Karpas-422 (cell line): Measurements from ENCODE around the gene GSN. TPM values are rescaled to one million over a fixed set of nuclear protein-coding genes. Genes with fewer than 3 reads are reported as not detected.

Experiments
- DNase-seq: peaks from one replicate; pipeline ENCODE4 v3.0.0-alpha.2; 2015
- H2AFZ ChIP-seq: fragments of 200-600 bp; sonication (generic); 2 replicates; pipeline ENCODE4 v1.6.1; 2014; ENCODE audit warnings: antibody characterized with exemption, low read length, mixed read lengths
- H3K27ac ChIP-seq: fragments of 200-600 bp; sonication (generic); 2 replicates; pipeline ENCODE4 v1.5.1; 2014; ENCODE audit warnings: mild to moderate bottlenecking, low read length, moderate library complexity
- H3K27me3 ChIP-seq: fragments of 200-600 bp; sonication (generic); 2 replicates; pipeline ENCODE4 v1.6.1; 2014; ENCODE audit warnings: low read length, mixed read lengths
- H3K36me3 ChIP-seq: fragments of 200-600 bp; sonication (generic); 2 replicates; pipeline ENCODE4 v1.6.1; 2014; ENCODE audit warnings: low read length, mixed read lengths; ENCODE audit not compliant: insufficient read depth
- H3K4me1 ChIP-seq: fragments of 200-600 bp; sonication (generic); 2 replicates; pipeline ENCODE4 v1.6.1; 2014; ENCODE audit warnings: mild to moderate bottlenecking, low read length, mixed read lengths
- H3K4me2 ChIP-seq: fragments of 200-600 bp; sonication (generic); 2 replicates; pipeline ENCODE4 v1.6.1; 2014; ENCODE audit warnings: low read length, low read depth, mild to moderate bottlenecking; ENCODE audit not compliant: poor library complexity, severe bottlenecking
- H3K4me3 ChIP-seq: fragments of 200-600 bp; sonication (generic); 2 replicates; pipeline ENCODE4 v1.5.1; 2014; ENCODE audit warnings: mild to moderate bottlenecking, antibody characterized with exemption, low read length, mixed read lengths
- H3K79me2 ChIP-seq: fragments of 200-600 bp; sonication (generic); 2 replicates; pipeline ENCODE4 v1.6.1; 2014; ENCODE audit warnings: mild to moderate bottlenecking, low read length, mixed read lengths
- H3K9ac ChIP-seq: fragments of 200-600 bp; sonication (generic); 2 replicates; pipeline ENCODE4 v1.6.0; 2014; ENCODE audit warnings: low read length
- H3K9me2 ChIP-seq: fragments of 200-600 bp; sonication (generic), shearing (Covaris generic); replicated peaks from 2 replicates; pipeline ENCODE4 v1.6.0; 2014; ENCODE audit warnings: mild to moderate bottlenecking, low read length, moderate library complexity; ENCODE audit not compliant: insufficient read depth
- H3K9me3 ChIP-seq: fragments of 300-700, 200-600 bp; sonication (generic); 2 replicates; pipeline ENCODE4 v1.6.1; 2014; ENCODE audit warnings: low read length, mixed read lengths
- H4K20me1 ChIP-seq: fragments of 200-600 bp; sonication (generic); 2 replicates; pipeline ENCODE4 v1.6.1; 2014; ENCODE audit warnings: mild to moderate bottlenecking, antibody characterized with exemption, low read length, low read depth; ENCODE audit not compliant: insufficient read depth
- total RNA-seq: library from RNA; depleted of rRNA; stranded (reverse); fragments of >200 nt; shearing (Covaris generic); gene quantifications from 2 replicates; pipeline ENCODE4 v1.2.3, GENCODE V29; 2014; ENCODE audit warnings: low replicate concordance

The GSN gene
- total RNA-seq, 1 experiment from 2014 or later = 33.7 TPM

DNA sequence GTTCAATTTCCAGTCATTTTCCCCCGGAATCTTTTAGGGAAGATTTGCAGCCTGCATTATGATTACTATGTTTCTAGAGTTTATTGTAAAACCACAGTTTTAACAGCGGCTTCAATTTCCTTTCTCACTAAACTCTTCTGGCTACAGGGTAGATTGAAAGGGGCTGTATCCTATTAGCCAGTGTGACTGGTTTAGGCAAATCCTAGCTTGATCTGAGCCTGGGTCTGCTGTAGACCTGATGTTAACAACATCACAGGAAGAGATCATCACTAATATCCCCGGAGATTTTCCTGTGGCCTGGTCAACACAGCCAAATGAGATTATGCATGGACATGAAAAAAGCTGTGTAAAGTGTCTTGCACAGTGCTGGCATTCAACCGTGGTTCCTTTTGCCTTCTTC is 68.7 kb downstream of the GSN start:
- Histone ChIP-seq H3K27me3 (no peaks in the 10 kb centered on the region), H3K9ac (no peak overlapping the region), H3K4me3 (no peak overlapping the region), H3K79me2 (no peaks in the 10 kb centered on the region), H2AFZ (no peak overlapping the region), H4K20me1 (no peaks in the 10 kb centered on the region), H3K27ac (no peak overlapping the region), H3K9me2 (no peaks in the 10 kb centered on the region), H3K36me3 (peaks cover 6% of the 10 kb centered on the region; the same call in 1 of the 2 replicates), H3K4me2 (no peak overlapping the region), H3K9me3 (no peaks in the 10 kb centered on the region), H3K4me1 (peaks cover 7% of the 10 kb centered on the region)
- no peak for DNase-seq

DNA sequence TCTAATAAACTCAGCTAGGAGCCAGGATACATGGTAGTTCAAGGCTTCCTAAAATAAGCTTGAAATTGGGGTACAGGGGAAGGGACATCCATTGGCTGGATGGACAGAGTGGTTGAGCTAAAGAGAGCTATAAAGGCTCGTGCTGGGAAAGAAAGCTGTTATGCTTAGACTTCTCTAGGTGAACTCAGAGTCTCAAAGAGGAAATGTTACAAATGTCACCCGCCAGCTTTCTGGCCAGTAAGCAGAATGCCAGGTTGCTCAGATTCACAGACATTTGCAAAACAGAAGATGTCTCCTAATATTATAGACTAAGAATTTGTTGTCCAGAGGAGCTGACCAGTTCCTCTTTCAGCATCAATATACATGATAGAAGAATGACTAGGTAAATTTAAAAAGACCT is 71.5 kb downstream of the GSN start:
- Histone ChIP-seq H3K4me2 (no peak overlapping the region), H3K79me2 (no peaks in the 10 kb centered on the region), H3K36me3 (peaks cover 6% of the 10 kb centered on the region; the same call in 1 of the 2 replicates), H3K27me3 (no peaks in the 10 kb centered on the region), H3K27ac (no peak overlapping the region), H3K9me3 (no peaks in the 10 kb centered on the region), H2AFZ (no peak overlapping the region), H3K4me1 (peaks cover 7% of the 10 kb centered on the region), H3K9ac (no peak overlapping the region), H3K4me3 (no peak overlapping the region), H4K20me1 (no peaks in the 10 kb centered on the region), H3K9me2 (no peaks in the 10 kb centered on the region)
- DNase-seq = no peak

DNA sequence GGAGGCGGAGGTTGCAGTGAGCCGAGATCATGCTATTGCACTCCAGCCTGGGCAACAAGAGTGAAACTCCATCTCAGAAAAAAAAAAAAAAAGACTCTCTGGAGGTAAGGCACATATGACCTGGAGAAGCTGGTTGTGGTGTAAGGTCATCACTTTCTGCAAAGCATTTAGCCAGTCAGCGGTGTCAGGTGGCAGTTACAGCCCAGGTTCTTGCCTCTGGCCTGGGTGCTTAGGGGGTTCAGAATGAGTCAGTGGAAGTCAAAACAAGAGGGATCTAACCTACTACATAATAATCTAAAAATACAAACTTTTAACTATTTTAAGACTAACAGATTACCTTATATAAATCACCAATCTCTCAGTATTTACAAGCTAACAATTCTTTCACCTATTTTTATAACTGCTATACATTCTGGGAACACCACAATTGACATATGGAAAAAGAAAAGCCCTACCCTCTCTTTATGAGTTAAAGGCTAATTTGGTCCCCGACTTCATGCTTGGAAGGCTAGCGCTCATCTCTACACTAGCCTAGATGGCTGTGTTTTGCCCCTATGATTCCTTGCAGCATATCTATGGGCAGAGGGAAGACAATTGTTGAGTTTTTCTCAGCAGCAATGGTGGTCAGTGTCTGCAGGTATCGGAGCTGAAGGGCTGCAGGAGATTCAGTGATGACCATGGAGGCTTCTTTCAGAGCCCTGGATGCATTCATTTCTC is 72.9 kb downstream of the GSN start:
- H3K36me3 ChIP-seq = peaks cover 6% of the 10 kb centered on the region; the same call in 1 of the 2 replicates
- H3K27me3 ChIP-seq = no peaks in the 10 kb centered on the region
- no peak overlapping the region for H2AFZ ChIP-seq
- no peaks in the 10 kb centered on the region for H4K20me1 ChIP-seq
- DNase-seq = no peak
- no peaks in the 10 kb centered on the region for H3K9me2 ChIP-seq
- no peak overlapping the region for H3K9ac ChIP-seq
- no peaks in the 10 kb centered on the region for H3K79me2 ChIP-seq
- peaks cover 7% of the 10 kb centered on the region for H3K4me1 ChIP-seq
- no peak overlapping the region for H3K4me3 ChIP-seq
- H3K27ac ChIP-seq = no peak overlapping the region
- H3K4me2 ChIP-seq = no peak overlapping the region
- no peaks in the 10 kb centered on the region for H3K9me3 ChIP-seq

DNA sequence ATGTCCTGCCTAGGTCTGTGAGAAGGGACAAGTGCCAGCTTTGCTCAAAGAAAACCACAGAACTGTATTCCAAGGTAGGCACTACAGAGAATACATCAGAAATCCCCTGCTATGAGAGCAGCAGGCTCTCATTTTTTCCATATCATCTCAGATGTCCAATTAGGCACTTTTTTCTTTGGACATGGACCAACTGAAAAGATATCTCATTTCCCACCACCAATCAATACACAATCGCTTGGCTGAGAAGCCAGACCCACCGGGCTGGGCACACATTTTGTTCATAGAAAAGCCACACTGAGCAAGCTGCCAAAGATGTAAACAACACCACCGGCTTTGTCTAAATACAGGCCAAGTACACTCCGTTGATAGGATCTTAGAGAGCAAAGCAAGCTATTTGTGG is 76.2 kb downstream of the GSN start:
- no peaks in the 10 kb centered on the region; the same call in 1 of the 2 replicates for H3K4me1 ChIP-seq
- H3K27ac ChIP-seq = no peak overlapping the region
- H2AFZ ChIP-seq = no peak overlapping the region
- DNase-seq = no peak
- no peaks in the 10 kb centered on the region for H4K20me1 ChIP-seq
- no peak overlapping the region for H3K9ac ChIP-seq
- H3K79me2 ChIP-seq = no peaks in the 10 kb centered on the region
- no peak overlapping the region for H3K4me3 ChIP-seq
- H3K9me2 ChIP-seq = no peaks in the 10 kb centered on the region
- H3K36me3 ChIP-seq = peaks cover 6% of the 10 kb centered on the region; the same call in 1 of the 2 replicates
- no peaks in the 10 kb centered on the region for H3K9me3 ChIP-seq
- H3K27me3 ChIP-seq = no peaks in the 10 kb centered on the region
- no peak overlapping the region for H3K4me2 ChIP-seq

DNA sequence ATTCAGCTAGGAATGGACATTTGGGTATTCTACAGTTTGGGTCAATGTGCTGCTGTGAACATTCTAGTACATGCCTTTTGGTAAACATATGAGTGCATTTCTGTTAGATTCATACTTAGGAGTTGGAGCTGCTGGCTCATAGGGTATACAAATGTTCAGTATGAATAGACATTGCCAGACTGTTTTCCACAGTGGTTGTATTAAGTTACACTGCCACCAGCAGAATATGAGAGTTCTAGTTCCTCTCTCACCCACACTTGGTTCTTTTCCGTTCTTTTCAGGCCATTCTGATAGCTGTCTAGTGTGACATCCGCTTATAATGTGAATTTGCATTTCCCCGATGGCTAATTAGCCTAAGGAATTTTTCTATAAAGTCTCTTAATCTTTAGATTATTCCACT is 77.1 kb downstream of the GSN start:
- H3K27me3 ChIP-seq = no peaks in the 10 kb centered on the region
- H3K36me3 ChIP-seq = peaks cover 6% of the 10 kb centered on the region; the same call in 1 of the 2 replicates

DNA sequence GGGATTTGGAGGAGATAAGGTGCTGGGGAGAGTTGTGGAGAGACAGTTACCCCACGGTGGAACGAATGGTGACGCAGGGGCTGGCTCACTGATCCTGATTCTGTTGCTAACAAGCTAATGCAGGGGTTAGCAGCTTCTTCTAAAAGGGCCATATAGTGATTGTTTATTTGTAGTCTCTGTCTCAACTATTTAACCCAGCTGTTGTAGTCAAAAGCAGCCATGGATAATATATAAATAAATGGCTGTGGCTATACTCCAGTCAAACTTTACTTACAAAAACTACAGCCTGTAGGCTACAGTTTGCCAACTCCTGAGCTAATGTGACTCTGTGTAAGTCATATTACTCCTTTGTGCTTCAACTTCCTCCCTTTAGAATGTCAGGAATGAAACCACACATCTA is 80.3 kb downstream of the GSN start:
- Histone ChIP-seq H3K9me2 (no peaks in the 10 kb centered on the region), H3K4me3 (no peak overlapping the region), H3K9ac (no peak overlapping the region), H3K9me3 (no peaks in the 10 kb centered on the region), H4K20me1 (no peaks in the 10 kb centered on the region), H3K4me1 (peaks cover 38% of the 10 kb centered on the region), H3K4me2 (no peak overlapping the region), H3K79me2 (no peaks in the 10 kb centered on the region), H2AFZ (no peak overlapping the region), H3K36me3 (no peaks in the 10 kb centered on the region; the same call in 1 of the 2 replicates), H3K27ac (no peak overlapping the region), H3K27me3 (no peaks in the 10 kb centered on the region)
- no peak for DNase-seq

More for the DNA sequence above, 77.1 kb downstream of the GSN start:
- Histone ChIP-seq H3K4me2 (no peak overlapping the region), H3K9me2 (no peaks in the 10 kb centered on the region), H3K4me3 (no peak overlapping the region), H2AFZ (no peak overlapping the region), H3K79me2 (no peaks in the 10 kb centered on the region), H3K27ac (no peak overlapping the region), H3K9ac (no peak overlapping the region), H3K9me3 (no peaks in the 10 kb centered on the region), H3K4me1 (peaks cover 7% of the 10 kb centered on the region), H4K20me1 (no peaks in the 10 kb centered on the region)
- no peak for DNase-seq

DNA sequence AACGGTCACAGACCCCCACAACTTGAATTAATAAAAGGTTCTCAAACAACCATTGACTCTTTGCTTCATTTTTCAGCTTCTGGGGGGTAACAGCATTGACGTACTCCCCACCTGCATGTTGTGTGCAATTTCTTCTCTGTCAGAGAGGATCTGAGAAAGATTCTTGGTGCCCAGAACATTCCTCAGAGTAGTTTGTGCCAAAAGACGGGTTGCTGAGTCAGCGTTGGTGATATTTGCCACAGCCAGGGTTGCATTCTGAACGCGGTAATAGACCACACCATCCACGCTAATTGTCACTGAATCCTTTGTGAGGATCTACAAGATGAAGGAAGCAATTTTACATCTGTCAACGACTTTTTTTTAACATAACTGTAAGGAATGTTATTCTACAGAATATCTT is 81.0 kb downstream of the GSN start:
- H3K4me3 ChIP-seq = no peak overlapping the region
- no peak overlapping the region for H3K4me2 ChIP-seq
- H3K4me1 ChIP-seq = peaks cover 46% of the 10 kb centered on the region
- no peaks in the 10 kb centered on the region for H3K9me2 ChIP-seq
- no peak for DNase-seq
- H3K27ac ChIP-seq = no peak overlapping the region
- no peaks in the 10 kb centered on the region; the same call in 1 of the 2 replicates for H3K36me3 ChIP-seq
- no peaks in the 10 kb centered on the region for H4K20me1 ChIP-seq
- no peaks in the 10 kb centered on the region for H3K79me2 ChIP-seq
- H2AFZ ChIP-seq = no peak overlapping the region
- H3K9ac ChIP-seq = no peak overlapping the region
- H3K27me3 ChIP-seq = no peaks in the 10 kb centered on the region
- H3K9me3 ChIP-seq = no peaks in the 10 kb centered on the region

DNA sequence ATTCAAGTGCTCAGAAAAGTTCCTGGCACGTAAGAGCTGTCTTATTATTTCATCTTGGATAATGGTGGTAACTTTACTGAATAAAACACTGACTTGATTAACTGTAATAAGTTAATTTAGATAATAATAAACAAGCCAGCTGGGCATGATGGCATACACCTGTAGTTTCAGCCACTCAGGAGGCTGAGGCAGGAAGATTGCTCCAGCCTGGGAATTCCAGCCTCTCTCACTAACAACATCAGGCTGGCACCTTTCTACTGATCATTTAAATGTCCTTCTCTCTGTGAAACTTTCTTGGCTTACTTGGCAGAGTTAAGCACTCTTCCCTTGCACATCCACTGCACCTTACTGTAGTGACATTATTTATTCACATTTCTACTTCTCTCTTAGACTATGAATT is 82.1 kb downstream of the GSN start:
- no peak for DNase-seq
- H2AFZ ChIP-seq = no peak overlapping the region
- H3K4me3 ChIP-seq = no peak overlapping the region
- no peak overlapping the region for H3K9ac ChIP-seq
- peaks cover 47% of the 10 kb centered on the region for H3K4me1 ChIP-seq
- no peaks in the 10 kb centered on the region for H3K79me2 ChIP-seq
- H3K27ac ChIP-seq = peak overlapping the region; percentile 34; the same call in 1 of the 2 replicates
- H4K20me1 ChIP-seq = no peaks in the 10 kb centered on the region
- H3K9me2 ChIP-seq = no peaks in the 10 kb centered on the region
- no peaks in the 10 kb centered on the region for H3K9me3 ChIP-seq
- H3K4me2 ChIP-seq = peak overlapping the region; percentile 46
- H3K36me3 ChIP-seq = no peaks in the 10 kb centered on the region; the same call in 1 of the 2 replicates
- no peaks in the 10 kb centered on the region for H3K27me3 ChIP-seq
